ENCODE data around the gene UIMC1.

UIMC1 gene

GRCh38 chr5:176870110-176870591, 136.4 kb downstream of the UIMC1 start:
- TF ChIP-seq GATA3 (IDR thresholded peaks at IDR 0.05; ENCODE audit: low read depth, low read length) (no peak), GATA2 (IDR thresholded peaks at IDR 0.05; ENCODE audit: low read depth, low read length) (no peak)

- TF ChIP-seq GATA2 (IDR thresholded peaks at IDR 0.05; ENCODE audit: low read depth, low read length): no peak
Observed at GRCh38 chr5:176869501-176870109, 137.0 kb downstream of the UIMC1 start.

GRCh38 chr5:176868731-176869130, 137.8 kb downstream of the UIMC1 start:
- no peak for TF ChIP-seq GATA2 (IDR thresholded peaks at IDR 0.05; ENCODE audit: low read depth, low read length)
- TF ChIP-seq GATA3 (IDR thresholded peaks at IDR 0.05; ENCODE audit: low read depth, low read length): no peak

GRCh38 chr5:176868126-176868525, 138.5 kb downstream of the UIMC1 start:
- TF ChIP-seq GATA2 (IDR thresholded peaks at IDR 0.05; ENCODE audit: low read depth, low read length) (no peak), GATA3 (IDR thresholded peaks at IDR 0.05; ENCODE audit: low read depth, low read length) (no peak)

GRCh38 chr5:176866707-176867310, 139.8 kb downstream of the UIMC1 start:
- no peak for TF ChIP-seq GATA3 (IDR thresholded peaks at IDR 0.05; ENCODE audit: low read depth, low read length)
- peak; percentile 81 for TF ChIP-seq GATA2 (IDR thresholded peaks at IDR 0.05; ENCODE audit: low read depth, low read length)

- no peak for TF ChIP-seq GATA3 (IDR thresholded peaks at IDR 0.05; ENCODE audit: low read depth, low read length)
- TF ChIP-seq GATA2 (IDR thresholded peaks at IDR 0.05; ENCODE audit: low read depth, low read length): no peak
Observed at GRCh38 chr5:176865964-176866363, 140.6 kb downstream of the UIMC1 start.

GRCh38 chr5:176864755-176865154, 141.8 kb downstream of the UIMC1 start:
- no peak for TF ChIP-seq GATA3 (IDR thresholded peaks at IDR 0.05; ENCODE audit: low read depth, low read length)
- TF ChIP-seq GATA2 (IDR thresholded peaks at IDR 0.05; ENCODE audit: low read depth, low read length): no peak

- TF ChIP-seq GATA2 (IDR thresholded peaks at IDR 0.05; ENCODE audit: low read depth, low read length): no peak
Observed at GRCh38 chr5:176863765-176864098, 142.8 kb downstream of the UIMC1 start.

- TF ChIP-seq GATA3 (IDR thresholded peaks at IDR 0.05; ENCODE audit: low read depth, low read length): no peak
- no peak for TF ChIP-seq GATA2 (IDR thresholded peaks at IDR 0.05; ENCODE audit: low read depth, low read length)
Observed at GRCh38 chr5:176863041-176863764, 143.4 kb downstream of the UIMC1 start.

- TF ChIP-seq GATA2 (IDR thresholded peaks at IDR 0.05; ENCODE audit: low read depth, low read length) (no peak), GATA3 (IDR thresholded peaks at IDR 0.05; ENCODE audit: low read depth, low read length) (no peak)
Observed at GRCh38 chr5:176862330-176862995, 144.1 kb downstream of the UIMC1 start.

GRCh38 chr5:176861276-176861675, 145.3 kb downstream of the UIMC1 start:
- TF ChIP-seq GATA2 (IDR thresholded peaks at IDR 0.05; ENCODE audit: low read depth, low read length) (no peak), GATA3 (IDR thresholded peaks at IDR 0.05; ENCODE audit: low read depth, low read length) (no peak)

GRCh38 chr5:176860381-176860780, 146.2 kb downstream of the UIMC1 start:
- TF ChIP-seq GATA2 (IDR thresholded peaks at IDR 0.05; ENCODE audit: low read depth, low read length): no peak
- no peak for TF ChIP-seq GATA3 (IDR thresholded peaks at IDR 0.05; ENCODE audit: low read depth, low read length)

GRCh38 chr5:176859916-176860315, 146.7 kb downstream of the UIMC1 start:
- no peak for TF ChIP-seq GATA3 (IDR thresholded peaks at IDR 0.05; ENCODE audit: low read depth, low read length)
- no peak for TF ChIP-seq GATA2 (IDR thresholded peaks at IDR 0.05; ENCODE audit: low read depth, low read length)

- no peak for TF ChIP-seq GATA2 (IDR thresholded peaks at IDR 0.05; ENCODE audit: low read depth, low read length)
- no peak for TF ChIP-seq GATA3 (IDR thresholded peaks at IDR 0.05; ENCODE audit: low read depth, low read length)
Observed at GRCh38 chr5:176857894-176858273, 148.7 kb downstream of the UIMC1 start.
